GM18907 (cell line): Measurements from ENCODE around the gene FRY.

ENCODE experiments used
- ATAC-seq: cut with Tn5 transposase; IDR thresholded peaks from one replicate; pipeline ENCODE4 v1.9.1; 2021; ENCODE audit warnings: mild to moderate bottlenecking, moderate library complexity; ENCODE audit not compliant: unreplicated experiment

The FRY gene

GRCh38 chr13:32016119-32016518 lies 15.5 kb upstream of the FRY start:
- no peak for ATAC-seq

GRCh38 chr13:32016631-32017030 lies 14.9 kb upstream of the FRY start:
- ATAC-seq, result no peak

GRCh38 chr13:32017474-32017873 lies 14.1 kb upstream of the FRY start:
- no peak for ATAC-seq

- peak; percentile 79 for ATAC-seq
Measured at GRCh38 chr13:32019612-32020233, 11.9 kb upstream of the FRY start.

GRCh38 chr13:32021785-32022184 lies 9.8 kb upstream of the FRY start:
- ATAC-seq, result no peak

GRCh38 chr13:32022311-32022710 lies 9.3 kb upstream of the FRY start:
- ATAC-seq, result no peak

- ATAC-seq, result no peak
Measured at GRCh38 chr13:32023096-32023495, 8.5 kb upstream of the FRY start.

GRCh38 chr13:32023698-32024097 lies 7.9 kb upstream of the FRY start:
- ATAC-seq, result no peak

- no peak for ATAC-seq
Measured at GRCh38 chr13:32024750-32025149, 6.8 kb upstream of the FRY start.

GRCh38 chr13:32025730-32026129 lies 5.8 kb upstream of the FRY start:
- ATAC-seq, result no peak

GRCh38 chr13:32026623-32027022 lies 5.0 kb upstream of the FRY start:
- ATAC-seq, result no peak

GRCh38 chr13:32028711-32029110 lies 2.9 kb upstream of the FRY start:
- ATAC-seq, result no peak

- no peak for ATAC-seq
Measured at GRCh38 chr13:32029684-32030083, 1.9 kb upstream of the FRY start.

GRCh38 chr13:32031815-32032370 lies 319 bp downstream of the FRY start:
- no peak for ATAC-seq

- no peak for ATAC-seq
Measured at GRCh38 chr13:32032759-32033158, 1.2 kb downstream of the FRY start.

- ATAC-seq, result no peak
Measured at GRCh38 chr13:32033744-32034143, 2.2 kb downstream of the FRY start.

GRCh38 chr13:32035716-32036115 lies 4.1 kb downstream of the FRY start:
- ATAC-seq, result no peak

GRCh38 chr13:32036126-32036695 lies 4.6 kb downstream of the FRY start:
- no peak for ATAC-seq

GRCh38 chr13:32036757-32037156 lies 5.2 kb downstream of the FRY start:
- no peak for ATAC-seq

- ATAC-seq, result no peak
Measured at GRCh38 chr13:32037471-32037870, 5.9 kb downstream of the FRY start.

GRCh38 chr13:32038343-32038742 lies 6.8 kb downstream of the FRY start:
- ATAC-seq, result no peak

- no peak for ATAC-seq
Measured at GRCh38 chr13:32039056-32039455, 7.5 kb downstream of the FRY start.

- ATAC-seq, result no peak
Measured at GRCh38 chr13:32039528-32039927, 8.0 kb downstream of the FRY start.
